Measurements from ENCODE around the gene HOXA9.

Gene HOXA9

GRCh38 chr7:27126596-27127327, 38.6 kb downstream of the HOXA9 start:
- no peak for DNase-seq (ENCODE audit: low read depth in 2 of 2)

- no peak for DNase-seq (ENCODE audit: low read depth in 2 of 2)
These were observed 39.3 kb downstream of the HOXA9 start for GRCh38 chr7:27125986-27126394.

GRCh38 chr7:27124902-27125689, 40.2 kb downstream of the HOXA9 start:
- no peak for DNase-seq (ENCODE audit: low read depth in 2 of 2)

- DNase-seq (ENCODE audit: low read depth in 2 of 2) = no peak
These were observed 41.0 kb downstream of the HOXA9 start for GRCh38 chr7:27124096-27124901.

GRCh38 chr7:27123477-27124053, 41.8 kb downstream of the HOXA9 start:
- no peak for DNase-seq (ENCODE audit: low read depth in 2 of 2)

GRCh38 chr7:27123007-27123476, 42.3 kb downstream of the HOXA9 start:
- DNase-seq (ENCODE audit: low read depth in 2 of 2) = no peak

- no peak for DNase-seq (ENCODE audit: low read depth in 2 of 2)
These were observed 43.0 kb downstream of the HOXA9 start for GRCh38 chr7:27122077-27122910.

GRCh38 chr7:27121684-27122076, 43.7 kb downstream of the HOXA9 start:
- no peak for DNase-seq (ENCODE audit: low read depth in 2 of 2)

- DNase-seq (ENCODE audit: low read depth in 2 of 2) = no peak
These were observed 45.9 kb downstream of the HOXA9 start for GRCh38 chr7:27119412-27119911.

GRCh38 chr7:27118580-27118979, 46.8 kb downstream of the HOXA9 start:
- DNase-seq (ENCODE audit: low read depth in 2 of 2) = no peak

- no peak for DNase-seq (ENCODE audit: low read depth in 2 of 2)
These were observed 47.3 kb downstream of the HOXA9 start for GRCh38 chr7:27117887-27118491.

GRCh38 chr7:27116962-27117886, 48.1 kb downstream of the HOXA9 start:
- DNase-seq (ENCODE audit: low read depth in 2 of 2) = no peak

- no peak for DNase-seq (ENCODE audit: low read depth in 2 of 2)
These were observed 49.0 kb downstream of the HOXA9 start for GRCh38 chr7:27116031-27116961.

- DNase-seq (ENCODE audit: low read depth in 2 of 2) = no peak
These were observed 49.9 kb downstream of the HOXA9 start for GRCh38 chr7:27115221-27116026.

GRCh38 chr7:27114881-27115220, 50.5 kb downstream of the HOXA9 start:
- DNase-seq (ENCODE audit: low read depth in 2 of 2) = no peak

- no peak for DNase-seq (ENCODE audit: low read depth in 2 of 2)
These were observed 51.2 kb downstream of the HOXA9 start for GRCh38 chr7:27113991-27114769.
